ENCODE data around the gene ASCC3.

Gene ASCC3

GRCh38 chr6:100554228-100554627 is 326.9 kb downstream of the ASCC3 start:
- Histone ChIP-seq H3K9me3 (ENCODE audit: control extremely low read depth in 1 of 5, control insufficient read depth in 4 of 5, insufficient read depth in 2 of 5, low read depth in 1 of 5, low read length in 4 of 5) (no peaks in the 10 kb centered on the region), H3K4me1 (ENCODE audit: control extremely low read depth in 1 of 4, control insufficient read depth in 4 of 4, insufficient read depth in 4 of 4, low read length in 3 of 4) (no peaks in the 10 kb centered on the region), H3K36me3 (ENCODE audit: control insufficient read depth in 4 of 4, insufficient read depth in 4 of 4, low read length in 3 of 4) (no peaks in the 10 kb centered on the region), H3K27me3 (replicated peaks in 2 of 5; ENCODE audit: control insufficient read depth in 4 of 5, insufficient read depth in 5 of 5, low read length in 4 of 5) (no peaks in the 10 kb centered on the region), H3K4me3 (ENCODE audit: control insufficient read depth in 1 of 7, extremely low read depth in 1 of 7, insufficient read depth in 4 of 7, low read depth in 2 of 7, low read length in 6 of 7) (no peak overlapping the region), H3K27ac (ENCODE audit: insufficient read depth in 1 of 2, low read depth in 1 of 2, low read length in 2 of 2, poor library complexity in 1 of 2, severe bottlenecking in 2 of 2) (no peak overlapping the region)
- 96% methylated on average over 3 of the region's 5 CpGs for WGBS (ENCODE audit: insufficient coverage)
- POLR2A ChIA-PET = no interaction called here
- CTCF ChIA-PET = no interaction called here
- no peak for DNase-seq

GRCh38 chr6:100553243-100553642 is 327.9 kb downstream of the ASCC3 start:
- whole genome bisulfite sequencing (ENCODE audit: insufficient coverage) = 100% methylated on average over 1 of the region's 1 CpG
- H3K27ac ChIP-seq (ENCODE audit: insufficient read depth in 1 of 2, low read depth in 1 of 2, low read length in 2 of 2, poor library complexity in 1 of 2, severe bottlenecking in 2 of 2) = no peak overlapping the region
- no peaks in the 10 kb centered on the region for H3K27me3 ChIP-seq (replicated peaks in 2 of 5; ENCODE audit: control insufficient read depth in 4 of 5, insufficient read depth in 5 of 5, low read length in 4 of 5)
- H3K4me3 ChIP-seq (ENCODE audit: control insufficient read depth in 1 of 7, extremely low read depth in 1 of 7, insufficient read depth in 4 of 7, low read depth in 2 of 7, low read length in 6 of 7) = no peak overlapping the region
- H3K4me1 ChIP-seq (ENCODE audit: control extremely low read depth in 1 of 4, control insufficient read depth in 4 of 4, insufficient read depth in 4 of 4, low read length in 3 of 4) = no peaks in the 10 kb centered on the region
- ChIA-PET CTCF (no interaction called here), POLR2A (no interaction called here)
- H3K36me3 ChIP-seq (ENCODE audit: control insufficient read depth in 4 of 4, insufficient read depth in 4 of 4, low read length in 3 of 4) = no peaks in the 10 kb centered on the region
- no peak for DNase-seq
- no peaks in the 10 kb centered on the region for H3K9me3 ChIP-seq (ENCODE audit: control extremely low read depth in 1 of 5, control insufficient read depth in 4 of 5, insufficient read depth in 2 of 5, low read depth in 1 of 5, low read length in 4 of 5)

GRCh38 chr6:100549406-100550167 is 331.5 kb downstream of the ASCC3 start:
- no peaks in the 10 kb centered on the region for H3K27me3 ChIP-seq (replicated peaks in 2 of 5; ENCODE audit: control insufficient read depth in 4 of 5, insufficient read depth in 5 of 5, low read length in 4 of 5)
- ChIA-PET CTCF (no interaction called here), POLR2A (no interaction called here)
- no peak for DNase-seq
- no peak overlapping the region for H3K27ac ChIP-seq (ENCODE audit: insufficient read depth in 1 of 2, low read depth in 1 of 2, low read length in 2 of 2, poor library complexity in 1 of 2, severe bottlenecking in 2 of 2)
- H3K9me3 ChIP-seq (ENCODE audit: control extremely low read depth in 1 of 5, control insufficient read depth in 4 of 5, insufficient read depth in 2 of 5, low read depth in 1 of 5, low read length in 4 of 5) = no peaks in the 10 kb centered on the region
- 100% methylated on average over 1 of the region's 2 CpGs for WGBS (ENCODE audit: insufficient coverage)
- no peak overlapping the region for H3K4me3 ChIP-seq (ENCODE audit: control insufficient read depth in 1 of 7, extremely low read depth in 1 of 7, insufficient read depth in 4 of 7, low read depth in 2 of 7, low read length in 6 of 7)
- no peaks in the 10 kb centered on the region for H3K4me1 ChIP-seq (ENCODE audit: control extremely low read depth in 1 of 4, control insufficient read depth in 4 of 4, insufficient read depth in 4 of 4, low read length in 3 of 4)
- no peaks in the 10 kb centered on the region for H3K36me3 ChIP-seq (ENCODE audit: control insufficient read depth in 4 of 4, insufficient read depth in 4 of 4, low read length in 3 of 4)

GRCh38 chr6:100538086-100538485 is 343.0 kb downstream of the ASCC3 start:
- no peak for DNase-seq
- Histone ChIP-seq H3K27me3 (replicated peaks in 2 of 5; ENCODE audit: control insufficient read depth in 4 of 5, insufficient read depth in 5 of 5, low read length in 4 of 5) (no peaks in the 10 kb centered on the region), H3K36me3 (ENCODE audit: control insufficient read depth in 4 of 4, insufficient read depth in 4 of 4, low read length in 3 of 4) (peaks cover 2 to 13% (median 2%) of the 10 kb centered on the region in 4 experiments), H3K4me3 (ENCODE audit: control insufficient read depth in 1 of 7, extremely low read depth in 1 of 7, insufficient read depth in 4 of 7, low read depth in 2 of 7, low read length in 6 of 7) (no peak overlapping the region), H3K27ac (ENCODE audit: insufficient read depth in 1 of 2, low read depth in 1 of 2, low read length in 2 of 2, poor library complexity in 1 of 2, severe bottlenecking in 2 of 2) (no peak overlapping the region), H3K4me1 (ENCODE audit: control extremely low read depth in 1 of 4, control insufficient read depth in 4 of 4, insufficient read depth in 4 of 4, low read length in 3 of 4) (no peaks in the 10 kb centered on the region), H3K9me3 (ENCODE audit: control extremely low read depth in 1 of 5, control insufficient read depth in 4 of 5, insufficient read depth in 2 of 5, low read depth in 1 of 5, low read length in 4 of 5) (peaks cover 0 to 3% (median 0%) of the 10 kb centered on the region in 5 experiments)
- CTCF ChIA-PET = no interaction called here
- POLR2A ChIA-PET = no interaction called here
- WGBS (ENCODE audit: insufficient coverage) = no CpG with 5 or more reads among the region's 1 CpG

GRCh38 chr6:100518588-100518987 is 362.5 kb downstream of the ASCC3 start:
- H3K27ac ChIP-seq (ENCODE audit: insufficient read depth in 1 of 2, low read depth in 1 of 2, low read length in 2 of 2, poor library complexity in 1 of 2, severe bottlenecking in 2 of 2) = no peak overlapping the region
- CTCF ChIA-PET = interaction anchor here (0.7 kb wide), 1 partner anchor 517 kb away, joined by 3 read pairs; no protein-coding TSS in a partner anchor
- no peaks in the 10 kb centered on the region for H3K27me3 ChIP-seq (replicated peaks in 2 of 5; ENCODE audit: control insufficient read depth in 4 of 5, insufficient read depth in 5 of 5, low read length in 4 of 5)
- H3K36me3 ChIP-seq (ENCODE audit: control insufficient read depth in 4 of 4, insufficient read depth in 4 of 4, low read length in 3 of 4) = peaks cover 0 to 15% (median 8%) of the 10 kb centered on the region in 4 experiments
- WGBS (ENCODE audit: insufficient coverage) = no CpG with 5 or more reads among the region's 1 CpG
- H3K4me1 ChIP-seq (ENCODE audit: control extremely low read depth in 1 of 4, control insufficient read depth in 4 of 4, insufficient read depth in 4 of 4, low read length in 3 of 4) = no peaks in the 10 kb centered on the region
- DNase-seq = no peak
- H3K4me3 ChIP-seq (ENCODE audit: control insufficient read depth in 1 of 7, extremely low read depth in 1 of 7, insufficient read depth in 4 of 7, low read depth in 2 of 7, low read length in 6 of 7) = no peak overlapping the region
- POLR2A ChIA-PET = no interaction called here
- H3K9me3 ChIP-seq (ENCODE audit: control extremely low read depth in 1 of 5, control insufficient read depth in 4 of 5, insufficient read depth in 2 of 5, low read depth in 1 of 5, low read length in 4 of 5) = no peaks in the 10 kb centered on the region

- Histone ChIP-seq H3K36me3 (ENCODE audit: control insufficient read depth in 4 of 4, insufficient read depth in 4 of 4, low read length in 3 of 4) (peaks cover under 1 to 18% (median 8%) of the 10 kb centered on the region in 4 experiments), H3K9me3 (ENCODE audit: control extremely low read depth in 1 of 5, control insufficient read depth in 4 of 5, insufficient read depth in 2 of 5, low read depth in 1 of 5, low read length in 4 of 5) (no peaks in the 10 kb centered on the region), H3K4me1 (ENCODE audit: control extremely low read depth in 1 of 4, control insufficient read depth in 4 of 4, insufficient read depth in 4 of 4, low read length in 3 of 4) (no peaks in the 10 kb centered on the region), H3K27me3 (replicated peaks in 2 of 5; ENCODE audit: control insufficient read depth in 4 of 5, insufficient read depth in 5 of 5, low read length in 4 of 5) (no peaks in the 10 kb centered on the region), H3K27ac (ENCODE audit: insufficient read depth in 1 of 2, low read depth in 1 of 2, low read length in 2 of 2, poor library complexity in 1 of 2, severe bottlenecking in 2 of 2) (no peak overlapping the region), H3K4me3 (ENCODE audit: control insufficient read depth in 1 of 7, extremely low read depth in 1 of 7, insufficient read depth in 4 of 7, low read depth in 2 of 7, low read length in 6 of 7) (no peak overlapping the region)
- no peak for DNase-seq
- no CpG with 5 or more reads among the region's 1 CpG for WGBS (ENCODE audit: insufficient coverage)
- ChIA-PET CTCF (no interaction called here), POLR2A (no interaction called here)
Measured at GRCh38 chr6:100517633-100518032, 363.5 kb downstream of the ASCC3 start.

- ChIA-PET CTCF (no interaction called here), POLR2A (no interaction called here)
- Histone ChIP-seq H3K9me3 (ENCODE audit: control extremely low read depth in 1 of 5, control insufficient read depth in 4 of 5, insufficient read depth in 2 of 5, low read depth in 1 of 5, low read length in 4 of 5) (no peaks in the 10 kb centered on the region), H3K36me3 (ENCODE audit: control insufficient read depth in 4 of 4, insufficient read depth in 4 of 4, low read length in 3 of 4) (peaks cover 5 to 23% (median 11%) of the 10 kb centered on the region in 4 experiments), H3K4me3 (ENCODE audit: control insufficient read depth in 1 of 7, extremely low read depth in 1 of 7, insufficient read depth in 4 of 7, low read depth in 2 of 7, low read length in 6 of 7) (no peak overlapping the region), H3K4me1 (ENCODE audit: control extremely low read depth in 1 of 4, control insufficient read depth in 4 of 4, insufficient read depth in 4 of 4, low read length in 3 of 4) (no peaks in the 10 kb centered on the region), H3K27ac (ENCODE audit: insufficient read depth in 1 of 2, low read depth in 1 of 2, low read length in 2 of 2, poor library complexity in 1 of 2, severe bottlenecking in 2 of 2) (no peak overlapping the region), H3K27me3 (replicated peaks in 2 of 5; ENCODE audit: control insufficient read depth in 4 of 5, insufficient read depth in 5 of 5, low read length in 4 of 5) (no peaks in the 10 kb centered on the region)
- no peak for DNase-seq
- WGBS (ENCODE audit: insufficient coverage) = 100% methylated on average over 4 of the region's 4 CpGs
Measured at GRCh38 chr6:100517106-100517505, 364.0 kb downstream of the ASCC3 start.
